ENCODE results near the gene MYO16.
A peak's percentile ranks its signal among the peaks of the same experiment; 100 is the strongest.

MYO16 gene

DNA sequence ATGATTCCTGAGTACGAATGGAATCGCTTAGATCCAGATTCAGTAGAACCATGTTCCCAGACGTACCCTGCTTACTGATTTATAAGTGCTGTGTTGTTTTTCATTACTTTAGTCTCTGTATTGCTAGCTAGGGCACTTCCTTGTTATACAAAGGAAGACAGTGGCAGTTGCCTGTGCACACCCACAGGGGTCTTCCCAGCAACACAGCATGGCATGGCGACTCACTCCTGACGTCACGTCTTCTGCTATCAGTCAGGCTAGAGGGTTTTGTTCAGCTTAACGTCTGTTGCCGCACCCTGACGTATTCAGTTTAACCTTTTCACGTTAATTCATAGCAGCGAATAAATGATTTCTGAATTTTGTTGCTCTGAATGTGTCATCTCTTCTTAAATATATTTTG is 295.1 kb downstream of the MYO16 start:
- intact Hi-C loops (cut with DNase I) = no loop called here

DNA sequence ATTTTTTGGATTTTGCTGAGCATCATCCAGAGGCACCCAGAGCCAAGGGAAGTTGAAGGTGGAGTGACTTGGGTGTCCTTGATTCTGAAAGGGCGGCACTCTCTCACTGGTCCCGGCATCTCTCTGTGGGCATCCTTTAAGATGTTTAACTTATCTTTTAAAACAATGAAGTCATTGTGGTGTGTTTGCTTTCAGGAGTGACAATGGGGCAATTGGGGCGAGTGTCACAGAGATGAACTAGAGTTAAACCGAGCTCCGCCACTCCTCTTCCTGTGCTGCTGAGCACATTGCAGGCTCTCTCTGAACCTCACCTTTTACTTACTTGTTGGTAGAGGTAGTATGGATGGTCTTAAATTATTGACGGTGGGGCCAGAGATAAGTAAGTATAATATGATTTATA is 295.7 kb downstream of the MYO16 start:
- intact Hi-C loops (cut with DNase I) = no loop called here
- no peak for DNase-seq

More for the DNA sequence above, 295.1 kb downstream of the MYO16 start:
- no peak for DNase-seq

DNA sequence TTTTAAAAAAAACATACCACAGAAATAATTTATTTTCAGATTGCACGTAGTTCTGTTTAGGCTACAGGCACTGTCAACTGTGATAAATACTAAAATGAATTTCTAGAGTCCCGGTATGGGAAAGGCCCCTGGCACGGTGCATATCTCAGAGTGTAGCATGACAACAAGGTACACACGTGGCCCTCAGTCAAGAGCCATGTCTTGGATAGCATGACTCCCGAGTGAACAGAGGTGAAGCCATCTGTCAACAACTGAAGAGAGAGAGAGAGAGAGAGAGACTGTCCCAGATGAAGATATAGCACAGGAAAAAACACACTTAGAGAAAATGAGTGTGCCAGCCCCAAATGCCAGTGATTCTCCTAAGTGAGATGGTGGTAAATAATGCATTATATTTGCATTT is 297.5 kb downstream of the MYO16 start:
- intact Hi-C loops (cut with DNase I) = no loop called here
- DNase-seq = no peak

DNA sequence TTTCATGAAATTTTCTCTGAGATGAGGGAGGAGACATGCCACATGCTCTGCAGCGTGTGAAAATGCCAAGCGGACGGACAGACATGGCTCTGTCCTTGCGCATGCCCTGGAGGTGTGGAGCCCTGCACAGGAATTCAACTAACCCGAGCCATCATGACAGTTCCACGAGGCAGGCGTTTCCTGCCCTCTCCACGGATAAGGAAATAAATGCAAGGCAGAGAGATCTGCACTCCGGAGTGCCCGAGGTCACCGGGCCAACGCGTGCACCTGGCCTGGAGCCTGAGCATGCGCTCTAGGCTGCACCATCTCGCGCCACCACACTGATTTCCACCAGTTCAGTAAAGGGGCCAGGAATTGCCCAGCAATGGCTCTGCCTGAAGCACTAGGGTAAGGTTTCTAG is 298.2 kb downstream of the MYO16 start:
- DNase-seq = no peak

DNA sequence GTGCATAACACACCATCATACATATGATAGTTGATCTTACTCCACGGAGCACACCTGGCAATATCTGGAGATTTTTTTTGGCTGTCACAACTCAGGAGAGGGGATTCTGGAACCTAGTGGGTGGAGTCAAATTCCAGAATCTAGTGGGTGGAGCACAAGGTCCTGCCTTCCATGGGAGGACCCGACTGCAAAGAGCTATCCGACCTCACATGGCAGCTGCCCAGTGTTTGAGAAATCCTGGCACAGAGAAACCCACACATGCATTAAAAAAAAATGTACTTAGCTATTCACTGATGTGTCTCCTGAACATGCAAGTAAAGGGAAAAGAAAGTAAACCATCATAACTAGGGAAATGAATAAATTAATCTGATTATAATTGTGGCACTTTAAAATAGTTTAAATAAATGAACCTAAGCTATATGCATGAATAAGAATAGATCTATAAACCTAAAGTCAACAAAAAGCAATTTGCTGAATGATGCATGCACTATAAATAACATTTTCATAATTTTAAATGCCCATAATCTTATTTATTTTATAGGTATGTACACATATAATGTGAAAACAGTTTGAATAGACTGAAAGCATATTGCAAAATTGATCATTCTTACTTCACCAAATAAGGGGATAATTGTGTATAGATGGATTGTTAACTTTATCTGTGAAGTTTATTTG is 300.3 kb downstream of the MYO16 start:
- DNase-seq = no peak
- intact Hi-C loops (cut with DNase I) = no loop called here

More for the DNA sequence above, 298.2 kb downstream of the MYO16 start:
- intact Hi-C loops (cut with DNase I) = no loop called here

DNA sequence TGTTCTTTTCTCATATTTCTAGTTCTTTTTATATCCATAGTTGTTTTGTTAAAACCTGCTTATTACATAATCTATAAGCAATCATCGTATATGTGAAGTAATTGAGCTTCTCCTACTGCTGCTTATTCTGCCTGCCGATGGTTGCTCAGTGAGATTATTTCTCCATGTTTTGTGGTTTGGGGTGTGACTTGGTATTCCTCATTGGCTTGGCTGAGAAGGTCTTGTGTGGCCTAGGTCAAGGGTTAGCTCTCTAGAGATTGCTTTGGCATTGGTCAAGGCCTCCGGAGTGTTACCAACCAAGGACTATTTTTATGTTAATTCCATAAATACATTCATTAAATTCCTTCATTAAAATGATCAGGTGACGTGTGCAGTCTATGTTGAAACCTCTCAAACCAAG is 302.8 kb downstream of the MYO16 start:
- DNase-seq = no peak
- intact Hi-C loops (cut with DNase I) = no loop called here

DNA sequence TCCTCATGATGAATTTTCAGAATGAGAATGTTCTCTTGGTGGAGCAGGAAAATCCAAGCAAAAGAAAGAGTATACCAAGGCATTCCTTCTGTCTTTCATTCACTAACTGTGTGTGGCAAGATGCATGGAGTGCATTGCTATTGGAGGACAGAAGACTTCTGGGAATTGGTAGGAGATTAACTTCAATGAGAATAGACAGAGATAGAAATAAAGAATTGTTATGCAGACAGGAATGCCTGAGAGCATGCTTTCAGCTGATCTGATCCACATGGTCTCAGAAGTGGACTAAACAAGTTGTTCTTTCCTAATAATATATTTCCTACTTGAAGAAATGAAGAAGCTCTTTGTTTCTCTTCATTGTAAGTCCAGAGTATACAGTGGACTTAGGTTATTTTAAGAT is 303.6 kb downstream of the MYO16 start:
- no peak for DNase-seq
- intact Hi-C loops (cut with DNase I) = no loop called here

DNA sequence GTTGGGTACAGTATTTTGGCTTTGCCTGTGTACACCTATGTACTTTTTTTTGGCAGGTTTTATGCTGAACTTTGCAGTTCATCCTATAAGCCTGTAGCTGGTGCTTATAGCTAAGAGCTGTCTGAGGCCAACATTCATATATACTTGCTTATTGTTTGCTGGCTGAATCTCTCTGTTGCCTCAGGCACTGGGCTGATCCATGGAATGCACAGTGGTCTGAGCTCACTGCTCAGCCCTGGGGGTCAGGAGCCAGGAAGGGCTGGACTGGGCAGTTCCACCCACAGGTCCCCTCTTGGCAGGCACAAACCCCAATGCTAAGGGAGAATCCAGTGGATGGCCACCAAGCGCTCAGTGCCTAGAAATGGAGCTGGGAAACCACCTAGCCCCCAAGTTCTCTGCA is 308.7 kb downstream of the MYO16 start:
- DNase-seq = peak in 1 of 10 donors; percentile 45
- intact Hi-C loops (cut with DNase I) = no loop called here

DNA sequence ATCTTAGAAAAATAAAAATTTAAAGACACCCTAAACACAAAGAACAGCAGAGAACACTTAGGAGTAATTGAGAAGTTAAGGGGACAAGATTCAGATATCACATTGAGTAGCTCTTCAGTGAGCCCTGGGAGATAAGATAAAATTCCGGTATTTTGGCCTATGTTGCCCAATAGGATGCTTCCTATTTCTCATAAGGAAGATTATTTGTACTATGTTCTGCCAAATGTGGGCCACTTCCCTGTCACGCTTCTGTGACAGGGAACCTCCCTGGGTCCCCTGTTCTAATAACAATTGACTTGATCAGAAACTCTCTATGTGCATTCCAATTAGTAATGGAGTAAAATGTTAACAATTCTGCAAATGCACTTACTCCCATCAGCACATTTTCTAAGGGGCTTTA is 310.7 kb downstream of the MYO16 start:
- DNase-seq = no peak
- intact Hi-C loops (cut with DNase I) = no loop called here

DNA sequence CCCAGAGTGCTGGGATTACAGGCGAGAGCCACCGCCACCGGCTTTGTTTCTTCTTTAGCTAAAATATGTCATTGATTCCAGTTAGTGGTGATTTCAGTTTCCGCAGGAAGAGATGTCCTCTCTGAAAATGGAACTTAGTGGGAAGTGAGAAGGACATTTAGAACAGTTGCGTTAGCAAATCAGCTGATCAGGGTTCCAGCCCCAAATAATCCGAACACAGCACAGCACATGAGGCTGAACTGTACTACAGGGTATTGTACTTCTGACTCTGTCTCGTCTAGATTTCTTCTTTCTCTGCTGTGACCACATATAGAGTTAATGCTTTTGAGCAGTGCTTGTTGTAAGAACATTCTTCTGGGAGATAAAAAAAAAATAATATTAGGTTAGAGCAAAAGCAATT is 314.4 kb downstream of the MYO16 start:
- intact Hi-C loops (cut with DNase I) = no loop called here
- DNase-seq = no peak

DNA sequence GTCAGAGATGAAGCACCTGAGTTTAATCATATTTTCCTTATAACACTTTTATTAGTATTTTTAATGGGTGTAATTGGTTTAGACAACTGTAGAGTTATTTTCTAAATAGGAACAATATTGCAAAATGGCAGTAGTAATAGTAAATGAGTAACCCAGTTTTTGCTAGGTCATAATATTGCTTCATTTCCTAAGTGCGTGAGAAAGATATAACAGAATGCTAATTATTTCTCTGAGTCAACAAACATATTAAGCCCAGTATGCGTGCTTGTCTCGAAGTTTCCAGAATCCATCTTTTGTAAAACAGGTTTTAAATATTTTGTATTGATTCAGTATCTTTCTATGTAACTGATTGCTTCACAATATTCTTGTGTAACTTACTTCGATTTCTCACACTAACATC is 315.3 kb downstream of the MYO16 start:
- intact Hi-C loops (cut with DNase I) = no loop called here
- no peak for DNase-seq

DNA sequence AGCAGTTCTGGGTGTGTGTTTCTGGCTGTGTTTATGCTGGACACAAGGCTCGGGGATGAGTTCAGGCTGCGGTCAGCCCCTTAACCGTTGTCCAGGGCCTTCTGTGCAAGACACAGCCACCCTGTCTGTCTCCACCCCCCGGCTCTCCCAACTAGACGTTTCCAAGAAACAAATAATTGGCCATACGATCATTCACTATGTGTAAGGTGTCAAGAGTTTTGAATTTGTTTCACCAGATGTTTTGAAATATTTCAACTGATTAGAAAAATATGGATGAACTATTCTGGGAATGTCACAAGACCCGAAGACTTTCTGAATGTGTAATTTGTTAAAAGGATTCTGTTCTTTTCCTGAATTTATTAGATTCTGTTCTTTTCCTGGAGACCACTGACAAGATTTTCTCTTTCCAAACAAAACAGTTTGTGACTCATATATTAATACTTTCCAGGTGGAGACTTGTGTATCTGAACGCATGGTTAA is 318.2 kb downstream of the MYO16 start:
- DNase-seq = no peak
- intact Hi-C loops (cut with DNase I) = no loop called here

DNA sequence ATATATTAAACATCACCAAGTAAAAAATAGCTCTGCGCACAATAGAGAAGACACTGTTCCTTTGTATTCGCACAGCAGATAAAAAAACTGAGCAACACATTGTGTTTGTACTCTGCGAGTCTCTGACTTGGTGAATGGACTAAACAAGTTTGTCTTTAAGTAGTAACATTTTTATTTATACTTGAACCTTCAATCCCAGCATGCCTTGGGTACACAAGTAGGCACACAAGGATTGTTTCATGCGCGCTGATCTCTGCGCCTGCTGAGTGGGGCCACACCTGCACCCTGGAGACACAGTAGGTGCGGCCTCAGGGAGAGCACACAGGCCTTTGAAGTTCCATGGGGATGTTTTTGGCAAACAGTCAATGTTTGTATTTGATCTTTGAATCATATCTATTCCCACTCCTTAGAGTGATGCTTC is 318.9 kb downstream of the MYO16 start:
- DNase-seq = peak in 1 of 10 donors; percentile 31
- intact Hi-C loops (cut with DNase I) = no loop called here

DNA sequence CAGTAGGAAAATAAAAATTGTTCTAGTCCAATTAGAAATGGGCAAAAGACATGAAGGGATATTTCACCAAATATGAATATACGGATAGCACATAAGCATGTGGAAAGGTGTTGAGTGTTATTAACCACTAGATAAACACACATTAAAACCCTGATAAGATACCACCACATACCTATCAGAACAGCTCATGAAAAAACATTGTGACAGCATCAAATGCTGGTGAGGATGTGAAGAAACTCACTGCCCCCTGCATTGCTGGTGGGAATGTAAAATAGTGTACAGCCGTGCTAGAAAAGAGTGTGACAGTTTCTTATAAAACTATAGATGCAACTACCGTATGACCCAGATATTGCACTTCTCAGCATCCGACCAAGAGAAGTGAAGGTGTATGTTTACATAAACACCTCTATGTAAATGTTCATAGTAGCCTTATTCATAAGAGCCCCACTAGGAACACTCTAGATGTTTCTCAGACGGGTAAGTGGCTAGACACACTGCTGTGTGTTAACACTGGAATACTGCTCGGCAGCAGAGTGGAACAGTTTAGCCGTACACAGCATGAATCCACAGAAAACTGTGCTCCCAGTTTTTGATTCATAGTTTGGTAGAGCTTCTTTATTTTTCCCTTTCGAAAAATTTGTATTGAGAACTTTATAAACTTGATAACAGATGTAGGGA is 321.1 kb downstream of the MYO16 start:
- DNase-seq = no peak
- intact Hi-C loops (cut with DNase I) = no loop called here

DNA sequence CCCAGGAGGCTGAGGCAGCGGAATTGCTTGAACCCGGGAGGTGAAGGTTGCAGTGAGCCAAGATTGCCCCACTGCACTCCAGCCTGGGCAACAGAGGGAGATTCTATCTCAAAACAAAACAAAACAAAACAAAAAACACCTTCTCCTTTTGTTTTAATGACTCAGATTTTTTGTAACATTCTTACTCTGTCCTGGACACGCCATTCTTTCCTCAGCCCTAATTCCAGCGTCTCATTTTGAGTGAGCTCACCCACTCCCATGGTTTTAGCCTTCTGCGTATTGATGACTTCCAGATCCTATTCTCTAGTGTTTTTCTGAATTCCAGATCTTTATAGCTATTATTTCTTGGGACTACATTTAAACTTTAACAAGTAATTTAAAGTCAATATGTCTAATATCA is 326.3 kb downstream of the MYO16 start:
- no peak for DNase-seq
- intact Hi-C loops (cut with DNase I) = no loop called here

DNA sequence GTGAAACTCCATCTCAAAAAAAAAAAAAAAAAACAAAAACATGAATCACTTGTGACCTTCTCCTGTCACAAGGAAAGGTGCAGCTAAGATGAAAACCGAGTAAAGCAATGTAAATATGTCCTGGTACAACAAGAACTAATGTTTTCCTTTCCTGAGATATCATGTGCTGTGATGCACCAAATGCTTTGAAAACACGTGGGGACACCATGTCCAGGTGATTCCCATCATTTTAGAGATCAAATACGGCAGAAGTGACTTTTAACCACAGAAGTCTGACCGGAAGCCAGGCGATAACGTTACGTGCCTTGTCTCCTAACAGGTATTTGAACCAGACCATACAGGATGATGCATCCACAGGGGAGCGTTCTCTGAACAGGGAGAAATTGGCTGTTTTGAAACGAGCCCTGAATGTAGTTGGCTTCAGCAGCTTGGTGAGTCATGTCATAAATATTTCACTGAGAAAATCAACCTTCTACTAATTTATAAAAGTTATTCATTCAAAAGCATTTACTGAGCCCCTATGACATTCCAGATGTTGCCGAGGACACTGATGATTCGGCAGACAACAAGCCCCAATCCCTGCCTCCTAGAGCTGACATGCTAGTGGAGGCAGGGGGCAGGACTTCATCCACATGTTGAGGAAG is 328.1 kb downstream of the MYO16 start:
- intact Hi-C loops (cut with DNase I) = no loop called here
- no peak for DNase-seq

DNA sequence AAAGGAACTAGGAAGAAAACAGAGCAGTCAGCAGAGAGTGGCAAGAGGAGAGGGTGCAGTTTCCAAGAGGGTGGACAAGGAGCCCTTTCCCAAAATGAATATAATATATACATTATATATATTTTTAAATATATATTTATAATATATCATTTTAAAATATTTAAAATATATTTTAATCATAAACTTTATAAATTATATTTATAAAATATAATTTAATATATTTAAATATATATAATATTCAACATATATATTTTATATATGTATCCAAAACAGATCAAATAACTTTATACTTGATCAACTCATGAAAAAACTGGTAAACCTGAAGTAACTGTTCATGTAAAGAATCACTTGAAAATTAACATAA is 328.6 kb downstream of the MYO16 start:
- intact Hi-C loops (cut with DNase I) = no loop called here
- no peak for DNase-seq

DNA sequence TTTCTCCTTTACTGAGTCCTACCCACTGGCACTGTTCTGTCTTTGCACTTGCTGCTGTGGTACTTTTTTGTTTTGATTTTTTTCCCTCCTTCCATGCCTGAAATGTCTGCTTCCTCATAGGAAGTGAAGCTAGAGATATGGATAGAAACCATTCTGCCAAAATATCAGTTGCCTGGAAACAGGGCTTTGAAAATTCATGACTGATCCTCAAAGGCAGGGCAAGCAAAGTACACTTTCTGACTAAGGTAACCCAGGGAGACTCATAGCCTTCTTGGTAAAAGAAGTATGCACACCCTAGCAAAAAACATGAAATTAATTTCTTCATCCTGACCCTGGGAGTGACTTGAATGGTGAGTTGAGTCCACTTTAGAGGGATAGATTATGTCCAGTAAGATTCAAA is 329.8 kb downstream of the MYO16 start:
- DNase-seq = no peak
- intact Hi-C loops (cut with DNase I) = no loop called here

DNA sequence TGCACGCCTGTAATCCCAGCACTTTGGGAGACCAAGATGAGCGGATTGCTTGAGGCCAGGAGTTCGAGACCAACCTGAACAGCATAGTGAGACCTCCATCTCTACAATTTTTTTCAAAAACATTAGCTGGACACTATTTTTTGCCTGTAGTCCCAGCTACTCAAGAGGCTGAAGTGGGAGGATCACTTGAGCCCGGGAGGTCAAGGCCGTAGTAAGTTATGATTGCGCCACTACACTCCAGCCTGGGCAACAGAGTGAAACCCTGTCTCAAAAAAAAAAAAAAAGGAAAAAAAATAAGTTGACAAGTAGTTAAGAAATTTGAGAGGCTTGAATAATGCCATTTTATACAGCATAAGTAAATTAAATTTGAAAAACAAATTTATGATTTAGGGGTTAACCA is 330.6 kb downstream of the MYO16 start:
- no peak for DNase-seq
- intact Hi-C loops (cut with DNase I) = loop anchor here (2.0 to 5.0 kb wide), 2 partner anchors 825 to 1147 kb away; no protein-coding TSS in a partner anchor

DNA sequence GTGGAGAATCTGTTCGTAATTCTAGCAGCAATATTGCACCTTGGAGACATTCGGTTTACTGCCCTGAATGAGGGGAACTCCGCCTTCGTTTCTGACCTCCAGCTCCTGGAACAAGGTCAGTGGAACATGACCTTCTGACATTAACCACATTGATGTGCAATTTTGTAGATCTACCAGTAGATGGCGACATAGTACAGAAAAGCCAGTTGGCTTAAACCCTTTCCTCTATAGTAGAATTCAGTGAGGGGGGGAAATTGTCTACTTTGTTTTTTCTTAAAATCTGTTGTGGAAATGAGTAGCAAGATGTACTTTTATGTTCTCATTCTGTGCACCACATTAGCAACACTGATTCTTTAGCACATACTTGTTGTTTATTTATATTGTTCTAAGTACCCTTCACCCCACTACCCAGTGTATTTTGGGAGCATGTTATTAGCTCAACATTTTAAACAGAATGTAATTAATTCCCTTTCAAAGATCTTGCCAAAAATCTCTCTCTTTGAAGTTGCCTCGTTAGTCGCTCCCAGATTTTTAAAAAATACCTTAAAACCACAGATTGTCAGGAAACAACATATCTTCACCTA is 332.2 kb downstream of the MYO16 start:
- intact Hi-C loops (cut with DNase I) = loop anchor here (2.0 to 5.0 kb wide), 2 partner anchors 823 to 1146 kb away; no protein-coding TSS in a partner anchor

DNA sequence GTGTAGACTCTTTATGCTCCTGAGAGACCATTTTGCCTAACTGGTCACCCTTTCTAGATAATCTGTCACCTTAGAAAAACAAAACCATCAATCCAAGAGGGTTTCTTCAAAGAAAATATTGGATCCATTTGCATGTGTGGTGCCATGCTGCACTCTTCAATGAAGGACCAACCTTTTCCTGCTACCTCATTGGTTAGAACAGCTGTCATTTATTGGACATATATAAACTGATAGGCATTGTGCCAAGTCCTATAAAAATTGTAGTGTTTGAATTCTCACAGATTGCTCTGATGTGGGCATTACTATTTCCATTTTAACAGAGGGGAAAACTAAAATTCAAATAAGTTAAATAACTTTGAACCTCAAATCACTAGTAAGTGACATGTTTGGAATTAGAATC is 333.2 kb downstream of the MYO16 start:
- no peak for DNase-seq
- intact Hi-C loops (cut with DNase I) = loop anchor here (5.0 kb wide), 1 partner anchor 1145 kb away; no protein-coding TSS in a partner anchor

More for the DNA sequence above, 332.2 kb downstream of the MYO16 start:
- DNase-seq = peak in 1 of 10 donors; percentile 33
